Neutrophil (primary cell): ENCODE data around the gene DCAF7.

Experiments
- H3K27ac ChIP-seq: fragments of 200-600 bp; sonication (generic); 2 replicates; pipeline ENCODE4 v1.5.1; 2016; ENCODE audit warnings: mild to moderate bottlenecking, moderate library complexity
- H3K27me3 ChIP-seq: fragments of 200-600 bp; sonication (generic); 2 replicates; pipeline ENCODE4 v1.6.0; 2016; ENCODE audit warnings: mild to moderate bottlenecking
- H3K36me3 ChIP-seq: fragments of 200-600 bp; sonication (generic); 2 replicates; pipeline ENCODE4 v1.5.1; 2017
- H3K4me1 ChIP-seq, 2 experiments: fragments of 200-600 bp in 1 of 2; sonication (generic) in 1 of 2; 1 replicate in 1 of 2; 2 replicates in 1 of 2; pipeline versions ENCODE4 v1.5.1 to v1.6.1; 2013 to 2016; ENCODE audit warnings: low read depth in 1 of 2, low read length in 1 of 2, mild to moderate bottlenecking in 1 of 2, moderate library complexity in 1 of 2; ENCODE audit not compliant: control insufficient read depth in 1 of 2, insufficient read depth in 1 of 2
- H3K4me3 ChIP-seq, 2 experiments: fragments of 200-600 bp in 1 of 2; sonication (generic) in 1 of 2; 1 replicate in 1 of 2; 2 replicates in 1 of 2; pipeline ENCODE4 v1.5.1; 2013 to 2016; ENCODE audit warnings: low read depth in 1 of 2, low read length in 1 of 2, mild to moderate bottlenecking in 1 of 2, moderate library complexity in 1 of 2
- H3K9me3 ChIP-seq: fragments of 200-600 bp; sonication (generic); 2 replicates; pipeline ENCODE4 v1.5.1; 2016
- CTCF ChIP-seq: fragments of 200-600 bp; sonication (generic); IDR thresholded peaks from 2 replicates; pipeline ENCODE4 v1.5.1; 2016; ENCODE audit warnings: antibody characterized with exemption

Gene DCAF7

GRCh38 chr17:63538693-63539595 lies 11.3 kb upstream of the DCAF7 start:
- Histone ChIP-seq H3K9me3 (no peaks in the 10 kb centered on the region), H3K27me3 (peaks cover 47% of the 10 kb centered on the region), H3K36me3 (no peaks in the 10 kb centered on the region), H3K4me3 (no peak overlapping the region), H3K4me1 (no peaks in the 10 kb centered on the region), H3K27ac (no peak overlapping the region)
- TF ChIP-seq CTCF, result no peak

GRCh38 chr17:63540590-63540989 lies 9.7 kb upstream of the DCAF7 start:
- Histone ChIP-seq H3K27ac (no peak overlapping the region), H3K9me3 (no peaks in the 10 kb centered on the region), H3K36me3 (no peaks in the 10 kb centered on the region), H3K4me3 (no peak overlapping the region), H3K4me1 (no peaks in the 10 kb centered on the region), H3K27me3 (peaks cover 47% of the 10 kb centered on the region)
- TF ChIP-seq CTCF, result no peak

GRCh38 chr17:63542218-63542545 lies 8.1 kb upstream of the DCAF7 start:
- Histone ChIP-seq H3K36me3 (no peaks in the 10 kb centered on the region), H3K4me3 (no peak overlapping the region), H3K27ac (no peak overlapping the region), H3K4me1 (no peaks in the 10 kb centered on the region), H3K27me3 (peaks cover 35% of the 10 kb centered on the region), H3K9me3 (no peaks in the 10 kb centered on the region)
- no peak for TF ChIP-seq CTCF

- H3K4me3 ChIP-seq, result no peak overlapping the region
- H3K4me1 ChIP-seq, result no peaks in the 10 kb centered on the region
- H3K36me3 ChIP-seq, result no peaks in the 10 kb centered on the region
- no peak overlapping the region for H3K27ac ChIP-seq
- H3K27me3 ChIP-seq, result peaks cover 25% of the 10 kb centered on the region
- TF ChIP-seq CTCF, result no peak
- H3K9me3 ChIP-seq, result no peaks in the 10 kb centered on the region
Measured at GRCh38 chr17:63542942-63543821, 7.1 kb upstream of the DCAF7 start.

- peaks cover 0 to under 1% of the 10 kb centered on the region in 2 experiments for H3K4me1 ChIP-seq
- no peaks in the 10 kb centered on the region for H3K9me3 ChIP-seq
- H3K27ac ChIP-seq, result no peak overlapping the region
- H3K4me3 ChIP-seq, result no peak overlapping the region
- TF ChIP-seq CTCF, result no peak
- no peaks in the 10 kb centered on the region for H3K36me3 ChIP-seq
- peaks cover 18% of the 10 kb centered on the region for H3K27me3 ChIP-seq
Measured at GRCh38 chr17:63543822-63544420, 6.4 kb upstream of the DCAF7 start.
